Subcutaneous adipose tissue (tissue), 4 donors: Measurements from ENCODE around the gene ZNF582. TPM values are rescaled to one million over a fixed set of nuclear protein-coding genes. Genes with fewer than 3 reads are reported as not detected.

Experiments
- total RNA-seq, 4 donors: library from RNA; depleted of rRNA; stranded (reverse); fragments of >200 nt; gene quantifications; one replicate each; pipeline ENCODE4 v1.1.0, GENCODE V29; 2016
- TF ChIP-seq, protein P1 (sequence below): fragments of 450-650 bp; IDR thresholded peaks from one replicate; pipeline ENCODE4 v1.5.1; 2016; ENCODE audit warnings: low read depth, mild to moderate bottlenecking, control low read depth, antibody characterized with exemption, moderate library complexity

The ZNF582 gene
- total RNA-seq, 4 donors from 2014 or later: 2.4 to 3.8 (median 3.1) TPM

- TF ChIP-seq, protein P1, sequence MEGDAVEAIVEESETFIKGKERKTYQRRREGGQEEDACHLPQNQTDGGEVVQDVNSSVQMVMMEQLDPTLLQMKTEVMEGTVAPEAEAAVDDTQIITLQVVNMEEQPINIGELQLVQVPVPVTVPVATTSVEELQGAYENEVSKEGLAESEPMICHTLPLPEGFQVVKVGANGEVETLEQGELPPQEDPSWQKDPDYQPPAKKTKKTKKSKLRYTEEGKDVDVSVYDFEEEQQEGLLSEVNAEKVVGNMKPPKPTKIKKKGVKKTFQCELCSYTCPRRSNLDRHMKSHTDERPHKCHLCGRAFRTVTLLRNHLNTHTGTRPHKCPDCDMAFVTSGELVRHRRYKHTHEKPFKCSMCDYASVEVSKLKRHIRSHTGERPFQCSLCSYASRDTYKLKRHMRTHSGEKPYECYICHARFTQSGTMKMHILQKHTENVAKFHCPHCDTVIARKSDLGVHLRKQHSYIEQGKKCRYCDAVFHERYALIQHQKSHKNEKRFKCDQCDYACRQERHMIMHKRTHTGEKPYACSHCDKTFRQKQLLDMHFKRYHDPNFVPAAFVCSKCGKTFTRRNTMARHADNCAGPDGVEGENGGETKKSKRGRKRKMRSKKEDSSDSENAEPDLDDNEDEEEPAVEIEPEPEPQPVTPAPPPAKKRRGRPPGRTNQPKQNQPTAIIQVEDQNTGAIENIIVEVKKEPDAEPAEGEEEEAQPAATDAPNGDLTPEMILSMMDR: no peak
Measured at GRCh38 chr19:56372281-56372680, 21.1 kb downstream of the ZNF582 start.

DNA sequence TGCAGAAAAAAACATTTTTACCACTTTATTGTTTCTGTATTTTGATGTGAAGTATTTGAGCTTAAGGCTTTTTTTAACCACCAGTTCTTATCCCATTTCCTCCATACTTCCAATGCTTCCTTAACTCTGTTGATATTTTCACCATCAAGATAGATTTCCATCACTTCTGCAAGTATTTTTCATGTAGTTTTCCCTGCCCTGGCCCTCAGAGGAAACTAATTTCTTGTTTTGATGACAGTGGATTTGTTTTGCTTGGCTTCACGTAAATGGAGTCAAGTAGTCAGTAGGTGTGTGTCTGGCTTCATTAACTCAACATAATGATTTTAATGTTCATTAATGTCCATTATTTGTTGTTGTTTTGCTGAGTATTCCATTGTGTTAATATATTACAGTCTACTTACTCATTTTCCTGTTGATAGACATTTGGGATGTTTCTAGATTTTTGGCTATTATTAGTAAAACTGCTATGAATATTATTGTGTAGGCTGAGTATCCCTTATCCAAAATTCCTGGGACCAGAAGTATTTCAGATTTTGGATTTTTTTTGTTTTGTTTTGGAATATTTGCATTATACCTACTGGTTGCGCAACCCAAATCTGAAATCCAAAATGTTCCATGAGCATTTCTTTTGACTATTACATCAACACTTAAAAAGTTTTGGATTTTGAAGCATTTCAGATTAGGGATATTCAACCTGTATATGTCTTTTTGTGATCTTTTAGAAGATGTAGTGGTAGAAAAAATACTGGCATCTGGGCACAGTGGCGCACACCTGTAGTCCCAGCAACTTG, 23.3 kb downstream of the ZNF582 start:
- TF ChIP-seq, protein P1: no peak

DNA sequence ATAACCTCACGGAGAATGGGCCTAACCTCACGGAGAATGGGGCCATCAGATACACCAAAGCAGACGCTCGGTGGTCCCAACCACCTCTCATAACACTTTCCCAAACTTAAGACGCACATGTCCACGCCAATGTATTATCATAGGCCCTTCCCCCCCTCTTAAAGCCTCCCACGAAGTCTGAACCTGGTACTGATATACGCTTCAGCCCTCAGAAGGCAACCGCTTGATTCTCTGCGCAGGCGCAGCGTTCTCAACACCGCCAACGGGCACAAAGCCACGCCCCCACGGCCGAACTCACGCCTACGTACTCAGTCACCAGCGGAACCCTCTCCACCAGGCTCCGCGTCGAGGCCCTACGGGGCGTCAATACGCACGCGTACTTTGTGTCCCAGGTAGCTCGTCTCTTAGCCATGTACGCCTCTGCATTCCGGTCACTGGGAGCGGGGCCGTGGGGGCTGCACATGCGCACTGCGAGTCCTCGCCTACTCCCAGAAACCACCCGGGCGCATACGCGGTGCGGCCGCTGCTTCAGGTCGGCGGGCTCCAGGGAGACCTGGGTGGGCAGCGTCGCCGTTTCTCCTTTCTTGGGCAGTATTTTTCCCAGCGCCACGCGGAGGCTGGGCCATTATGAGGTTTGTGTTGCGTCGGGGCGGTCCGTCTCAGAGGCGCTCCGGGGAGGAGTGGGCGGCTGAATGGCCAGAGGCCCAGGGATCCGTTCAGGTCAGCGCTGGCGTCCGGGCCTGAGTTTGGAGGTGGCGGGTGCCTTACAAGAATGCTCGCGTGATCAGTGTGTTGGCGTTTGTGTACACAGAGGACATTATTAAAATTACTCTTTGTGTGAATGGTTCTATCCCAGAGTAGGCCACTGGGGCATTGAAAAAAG, 25.3 kb downstream of the ZNF582 start:
- TF ChIP-seq, protein P1: no peak

- TF ChIP-seq, protein P1: no peak
Measured at GRCh38 chr19:56360841-56361240, 32.5 kb downstream of the ZNF582 start.

DNA sequence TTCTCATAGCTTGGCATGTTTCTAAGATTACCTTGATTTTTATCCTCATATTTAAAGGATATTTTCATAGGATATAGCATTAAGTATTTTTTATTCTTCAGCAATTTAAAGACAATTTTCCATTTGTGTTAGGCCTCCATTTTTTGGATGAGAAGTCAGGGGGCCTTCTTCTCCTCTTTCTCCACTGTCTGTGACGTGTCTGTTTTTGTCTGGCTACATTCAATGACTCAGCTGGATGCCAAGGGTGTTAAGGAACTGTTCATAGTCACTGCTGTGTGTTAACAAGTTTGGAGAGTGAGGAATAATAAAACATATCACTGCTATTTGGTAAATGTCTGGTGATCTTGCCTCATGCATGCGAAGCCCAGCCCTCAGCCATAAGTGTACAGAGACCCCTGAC, 36.4 kb downstream of the ZNF582 start:
- TF ChIP-seq, protein P1: no peak

DNA sequence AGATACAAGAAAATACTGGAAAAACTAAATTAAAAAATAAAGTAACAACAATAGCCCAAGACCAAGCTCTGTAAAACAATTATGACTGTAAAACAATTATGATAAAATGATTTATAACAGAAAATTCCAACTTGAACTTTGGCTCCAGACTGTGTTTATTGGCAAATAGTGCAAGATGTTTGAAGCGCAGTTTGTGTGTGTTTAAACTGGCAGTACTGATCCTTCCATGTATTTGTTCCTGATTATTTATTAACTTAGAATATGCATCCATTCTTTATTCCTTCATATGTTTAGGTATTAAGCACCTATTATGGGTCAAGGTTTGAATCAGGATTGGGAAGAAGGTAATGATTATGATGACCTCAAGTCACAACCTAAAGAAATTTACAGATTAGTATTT, 37.8 kb downstream of the ZNF582 start:
- TF ChIP-seq, protein P1: no peak

- TF ChIP-seq, protein P1: no peak
Measured at GRCh38 chr19:56351208-56351607, 42.1 kb downstream of the ZNF582 start.
